ENCODE results near the gene TRAF3.
A peak's percentile ranks its signal among the peaks of the same experiment; 100 is the strongest.

Gene TRAF3

GRCh38 chr14:102910442-102910841, 133.2 kb downstream of the TRAF3 start:
- DNase-seq = no peak

GRCh38 chr14:102911541-102911951, 134.3 kb downstream of the TRAF3 start:
- no peak for DNase-seq

GRCh38 chr14:102911991-102912761, 134.9 kb downstream of the TRAF3 start:
- no peak for DNase-seq

- DNase-seq = no peak
These were observed 136.3 kb downstream of the TRAF3 start for GRCh38 chr14:102913341-102914211.

- no peak for DNase-seq
These were observed 137.4 kb downstream of the TRAF3 start for GRCh38 chr14:102914474-102915291.

GRCh38 chr14:102915292-102916110, 138.3 kb downstream of the TRAF3 start:
- no peak for DNase-seq

GRCh38 chr14:102916347-102917055, 139.3 kb downstream of the TRAF3 start:
- DNase-seq = no peak

- DNase-seq = no peak
These were observed 139.8 kb downstream of the TRAF3 start for GRCh38 chr14:102917056-102917385.

GRCh38 chr14:102917469-102918211, 140.4 kb downstream of the TRAF3 start:
- peak; percentile 49 for DNase-seq

GRCh38 chr14:102918438-102918837, 141.2 kb downstream of the TRAF3 start:
- no peak for DNase-seq

GRCh38 chr14:102920273-102920997, 143.2 kb downstream of the TRAF3 start:
- DNase-seq = no peak

- no peak for DNase-seq
These were observed 143.7 kb downstream of the TRAF3 start for GRCh38 chr14:102920998-102921304.

- DNase-seq = no peak
These were observed 145.4 kb downstream of the TRAF3 start, which contains the start of gene AMN for GRCh38 chr14:102922490-102923200. Gene AMN, plus strand, starts transcription at chr14:102922663. Its CDS starts 26 bp downstream, at chr14:102922689.

- no peak for DNase-seq
These were observed 146.1 kb downstream of the TRAF3 start for GRCh38 chr14:102923201-102923924.

- DNase-seq = no peak
These were observed 146.8 kb downstream of the TRAF3 start for GRCh38 chr14:102923925-102924486.

- no peak for DNase-seq
These were observed 147.7 kb downstream of the TRAF3 start for GRCh38 chr14:102924632-102925588.

- no peak for DNase-seq
These were observed 148.4 kb downstream of the TRAF3 start for GRCh38 chr14:102925646-102926045.

All from activated CD4-positive, alpha-beta T cell treated with anti-CD3 and anti-CD28 coated beads, Interleukin-10, Interleukin-2, amounts not matched to agents 100 ng/mL and 50 ng/mL, durations not matched to agents 16 hours and 8 hours (primary cell).